ENCODE measurements around the gene SMS. TPM values are rescaled to one million over a fixed set of nuclear protein-coding genes. Genes with fewer than 3 reads are reported as not detected.

Gene SMS
- total RNA-seq, 1 donor from 2014 or later: 96.5 TPM

DNA sequence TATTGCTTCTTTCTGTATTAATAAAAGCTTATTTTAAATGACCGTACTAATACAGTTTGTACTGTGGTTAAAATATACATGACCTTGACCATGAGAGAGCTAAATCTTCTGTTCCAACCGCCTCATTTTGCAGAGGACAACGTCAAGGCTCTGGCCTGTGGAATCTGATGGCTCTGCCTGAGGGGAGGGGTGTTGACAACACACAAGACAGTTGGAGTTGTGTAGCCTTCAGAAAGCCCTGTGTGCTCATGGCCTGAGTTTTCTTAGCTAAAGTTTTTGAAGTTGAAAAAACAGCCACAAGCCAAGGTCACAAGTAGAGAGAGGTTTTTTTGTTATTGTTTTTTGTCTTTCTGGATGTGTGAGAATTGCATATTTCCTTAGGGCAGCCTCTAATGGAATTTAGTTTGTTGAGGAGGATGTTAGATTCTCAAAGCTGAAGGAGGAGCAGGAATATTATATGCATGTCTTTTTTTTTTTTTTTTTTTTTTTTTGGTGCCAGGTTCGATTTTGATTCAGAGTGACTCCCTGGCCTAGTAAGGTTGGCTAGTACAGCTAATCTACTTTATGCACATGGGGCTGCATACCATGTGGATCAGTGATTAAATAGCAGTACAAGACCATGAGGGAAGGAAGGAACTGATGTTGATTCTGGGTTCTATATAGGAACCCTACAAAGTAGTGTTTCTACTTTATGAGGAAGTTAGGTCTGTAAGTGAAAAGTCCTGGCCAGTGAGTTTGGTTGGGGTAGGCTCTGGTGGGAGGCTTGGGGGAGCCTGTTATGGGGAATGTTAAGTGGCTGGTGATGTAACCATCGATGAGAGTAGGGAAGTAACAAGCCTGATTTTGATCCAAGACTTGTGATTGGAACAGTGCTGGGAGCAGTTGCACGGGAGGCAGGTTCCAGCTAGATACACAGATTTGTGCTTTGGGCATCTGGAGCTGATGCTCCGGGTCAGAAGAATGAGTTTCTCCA, 20.3 kb downstream of the SMS start:
- Mint-ChIP-seq H3K9me3 (ENCODE audit: unreplicated experiment) (peaks cover 3% of the 10 kb centered on the region), H3K4me3 (ENCODE audit: unreplicated experiment) (no peak overlapping the region), H3K27ac (ENCODE audit: unreplicated experiment) (no peak overlapping the region), H3K4me1 (ENCODE audit: low read depth, unreplicated experiment) (peaks cover 5% of the 10 kb centered on the region), H3K36me3 (ENCODE audit: unreplicated experiment) (no peaks in the 10 kb centered on the region), H3K27me3 (ENCODE audit: unreplicated experiment) (peaks cover 5% of the 10 kb centered on the region)
- TF ChIP-seq, protein P1, sequence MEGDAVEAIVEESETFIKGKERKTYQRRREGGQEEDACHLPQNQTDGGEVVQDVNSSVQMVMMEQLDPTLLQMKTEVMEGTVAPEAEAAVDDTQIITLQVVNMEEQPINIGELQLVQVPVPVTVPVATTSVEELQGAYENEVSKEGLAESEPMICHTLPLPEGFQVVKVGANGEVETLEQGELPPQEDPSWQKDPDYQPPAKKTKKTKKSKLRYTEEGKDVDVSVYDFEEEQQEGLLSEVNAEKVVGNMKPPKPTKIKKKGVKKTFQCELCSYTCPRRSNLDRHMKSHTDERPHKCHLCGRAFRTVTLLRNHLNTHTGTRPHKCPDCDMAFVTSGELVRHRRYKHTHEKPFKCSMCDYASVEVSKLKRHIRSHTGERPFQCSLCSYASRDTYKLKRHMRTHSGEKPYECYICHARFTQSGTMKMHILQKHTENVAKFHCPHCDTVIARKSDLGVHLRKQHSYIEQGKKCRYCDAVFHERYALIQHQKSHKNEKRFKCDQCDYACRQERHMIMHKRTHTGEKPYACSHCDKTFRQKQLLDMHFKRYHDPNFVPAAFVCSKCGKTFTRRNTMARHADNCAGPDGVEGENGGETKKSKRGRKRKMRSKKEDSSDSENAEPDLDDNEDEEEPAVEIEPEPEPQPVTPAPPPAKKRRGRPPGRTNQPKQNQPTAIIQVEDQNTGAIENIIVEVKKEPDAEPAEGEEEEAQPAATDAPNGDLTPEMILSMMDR (IDR thresholded peaks at IDR 0.05; ENCODE audit: partially characterized antibody, unreplicated experiment): no peak
- no peak for DNase-seq

DNA sequence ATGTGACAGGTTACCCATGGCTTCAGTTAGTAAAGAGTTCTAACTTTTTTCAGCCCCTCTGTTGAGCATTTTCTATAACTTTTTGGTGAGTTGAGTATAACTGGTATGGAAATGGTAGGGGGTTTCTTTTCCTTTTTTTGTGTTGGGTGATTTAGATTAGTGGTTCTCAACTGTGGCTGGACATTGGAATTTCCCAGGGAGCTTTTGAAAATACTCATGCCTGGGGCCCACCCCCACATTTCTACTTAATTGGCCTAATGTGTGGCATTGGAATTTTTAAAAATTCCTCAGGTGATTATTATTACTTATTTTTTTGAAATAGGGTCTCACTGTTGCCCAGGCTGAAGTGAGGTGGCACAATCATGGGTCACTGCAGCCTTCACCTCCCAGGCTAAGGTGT, 21.9 kb downstream of the SMS start:
- peaks cover 5% of the 10 kb centered on the region for H3K27me3 Mint-ChIP-seq (ENCODE audit: unreplicated experiment)
- TF ChIP-seq, protein P1 (IDR thresholded peaks at IDR 0.05; ENCODE audit: partially characterized antibody, unreplicated experiment): no peak
- no peaks in the 10 kb centered on the region for H3K36me3 Mint-ChIP-seq (ENCODE audit: unreplicated experiment)
- no peak overlapping the region for H3K4me3 Mint-ChIP-seq (ENCODE audit: unreplicated experiment)
- H3K4me1 Mint-ChIP-seq (ENCODE audit: low read depth, unreplicated experiment): peaks cover 5% of the 10 kb centered on the region
- H3K27ac Mint-ChIP-seq (ENCODE audit: unreplicated experiment): no peak overlapping the region
- H3K9me3 Mint-ChIP-seq (ENCODE audit: unreplicated experiment): peaks cover 3% of the 10 kb centered on the region
- DNase-seq: no peak

DNA sequence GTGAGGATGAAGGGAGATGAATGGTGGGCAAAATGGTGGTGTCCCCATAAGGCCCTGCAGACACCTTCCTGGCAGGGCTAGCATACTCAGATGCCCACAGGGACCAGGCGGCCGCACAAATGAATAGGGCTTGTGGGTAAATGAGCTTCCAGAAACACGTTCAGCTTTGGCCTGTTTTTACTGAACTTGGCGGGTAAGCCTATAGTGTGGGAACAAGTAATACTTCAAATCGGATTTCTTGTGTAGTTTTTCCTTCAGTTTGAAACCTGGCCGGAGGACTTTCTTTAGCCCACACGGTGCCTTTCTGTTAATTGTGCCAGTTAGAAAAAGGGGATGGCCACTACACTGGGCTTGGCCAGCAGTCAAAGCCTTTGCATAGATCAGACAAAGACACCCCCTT, 22.8 kb downstream of the SMS start:
- peaks cover 5% of the 10 kb centered on the region for H3K27me3 Mint-ChIP-seq (ENCODE audit: unreplicated experiment)
- H3K9me3 Mint-ChIP-seq (ENCODE audit: unreplicated experiment): peaks cover 3% of the 10 kb centered on the region
- TF ChIP-seq, protein P1 (IDR thresholded peaks at IDR 0.05; ENCODE audit: partially characterized antibody, unreplicated experiment): no peak
- no peak for DNase-seq
- no peak overlapping the region for H3K4me3 Mint-ChIP-seq (ENCODE audit: unreplicated experiment)
- H3K4me1 Mint-ChIP-seq (ENCODE audit: low read depth, unreplicated experiment): peaks cover 5% of the 10 kb centered on the region
- H3K27ac Mint-ChIP-seq (ENCODE audit: unreplicated experiment): no peak overlapping the region
- H3K36me3 Mint-ChIP-seq (ENCODE audit: unreplicated experiment): no peaks in the 10 kb centered on the region

DNA sequence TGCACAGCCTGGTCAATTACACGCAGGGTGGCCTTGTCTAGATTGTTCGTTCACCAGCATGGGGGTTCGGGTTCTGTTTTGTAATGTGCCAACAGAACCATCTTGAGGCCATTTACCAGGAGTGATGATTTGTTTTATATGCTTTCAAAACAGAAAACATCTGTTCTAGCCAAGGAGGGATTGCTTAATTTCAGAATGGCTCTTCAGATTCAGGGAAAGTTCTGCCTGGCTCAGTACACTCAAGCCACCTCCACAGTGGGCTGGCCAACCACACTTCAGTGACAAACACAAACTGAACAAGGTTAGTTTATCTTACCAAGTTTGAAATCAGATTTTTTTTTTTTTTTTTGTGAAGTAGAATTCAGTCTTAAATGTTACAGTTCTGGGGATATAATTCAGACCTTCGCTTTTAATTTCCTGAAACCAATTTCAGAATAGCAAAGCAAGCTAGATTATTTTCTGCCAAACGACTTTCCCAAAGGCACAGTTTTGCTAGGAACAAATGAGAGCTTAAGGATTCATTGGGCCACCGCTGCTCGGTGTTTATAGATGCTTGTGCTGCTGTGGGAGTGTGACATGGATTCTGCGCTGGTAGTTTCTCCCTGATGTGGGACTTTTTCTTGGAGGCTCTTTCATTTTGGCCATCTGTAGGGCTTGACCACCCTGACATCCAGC, 23.4 kb downstream of the SMS start:
- H3K27me3 Mint-ChIP-seq (ENCODE audit: unreplicated experiment): peaks cover 5% of the 10 kb centered on the region
- H3K27ac Mint-ChIP-seq (ENCODE audit: unreplicated experiment): no peak overlapping the region
- no peak for DNase-seq
- no peaks in the 10 kb centered on the region for H3K36me3 Mint-ChIP-seq (ENCODE audit: unreplicated experiment)
- peaks cover 3% of the 10 kb centered on the region for H3K9me3 Mint-ChIP-seq (ENCODE audit: unreplicated experiment)
- TF ChIP-seq, protein P1 (IDR thresholded peaks at IDR 0.05; ENCODE audit: partially characterized antibody, unreplicated experiment): no peak
- peaks cover 3% of the 10 kb centered on the region for H3K4me1 Mint-ChIP-seq (ENCODE audit: low read depth, unreplicated experiment)
- no peak overlapping the region for H3K4me3 Mint-ChIP-seq (ENCODE audit: unreplicated experiment)

DNA sequence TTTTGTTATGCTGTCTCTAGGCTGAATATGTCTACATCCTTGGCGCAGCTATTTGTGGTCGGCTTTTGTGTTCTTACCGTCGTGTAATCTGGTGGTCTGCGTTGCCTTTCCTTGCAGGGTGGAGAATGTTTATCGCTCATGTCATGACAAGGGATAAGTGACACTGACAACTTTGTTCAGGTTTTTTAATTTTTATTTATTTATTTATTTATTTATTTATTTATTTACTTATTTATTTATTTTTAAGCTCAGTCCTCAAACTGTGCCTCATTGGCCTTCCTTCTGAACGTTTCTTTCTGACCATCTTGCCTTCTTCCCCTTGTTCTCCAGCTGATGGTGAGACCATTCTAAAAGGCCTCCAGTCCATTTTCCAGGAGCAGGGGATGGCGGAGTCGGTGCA, 26.4 kb downstream of the SMS start:
- Mint-ChIP-seq H3K27ac (ENCODE audit: unreplicated experiment) (no peak overlapping the region), H3K36me3 (ENCODE audit: unreplicated experiment) (no peaks in the 10 kb centered on the region), H3K4me1 (ENCODE audit: low read depth, unreplicated experiment) (peaks cover 3% of the 10 kb centered on the region), H3K9me3 (ENCODE audit: unreplicated experiment) (no peaks in the 10 kb centered on the region), H3K27me3 (ENCODE audit: unreplicated experiment) (no peaks in the 10 kb centered on the region), H3K4me3 (ENCODE audit: unreplicated experiment) (no peak overlapping the region)
- TF ChIP-seq, protein P1 (IDR thresholded peaks at IDR 0.05; ENCODE audit: partially characterized antibody, unreplicated experiment): no peak
- no peak for DNase-seq

Data from glutamatergic neuron (in vitro differentiated cells).